DOHH2 (cell line): ENCODE measurements around the gene DENND6A.

Source experiments
- H3F3A ChIP-seq: fragments of 200-600 bp; sonication (generic), shearing (Covaris generic); 2 replicates; pipeline ENCODE4 v1.6.0; 2016; ENCODE audit warnings: antibody characterized with exemption, mild to moderate bottlenecking; ENCODE audit not compliant: control insufficient read depth, insufficient read depth
- H3K27ac ChIP-seq: fragments of 200-600 bp; sonication (generic); 2 replicates; pipeline ENCODE4 v1.5.1; 2014; ENCODE audit warnings: low read depth, mild to moderate bottlenecking, low read length, moderate library complexity
- H3K27me3 ChIP-seq: fragments of 200-600 bp; sonication (generic); 2 replicates; pipeline ENCODE4 v1.6.1; 2014; ENCODE audit warnings: mild to moderate bottlenecking, low read length, mixed read lengths; ENCODE audit not compliant: control insufficient read depth
- H3K36me3 ChIP-seq: fragments of 200-600 bp; sonication (generic); 2 replicates; pipeline ENCODE4 v1.6.1; 2014; ENCODE audit warnings: mild to moderate bottlenecking, low read length, moderate library complexity, mixed read lengths; ENCODE audit not compliant: control insufficient read depth
- H3K4me1 ChIP-seq: fragments of 200-600 bp; sonication (generic); 2 replicates; pipeline ENCODE4 v1.6.1; 2014; ENCODE audit warnings: mild to moderate bottlenecking, low read length, mixed read lengths; ENCODE audit not compliant: control insufficient read depth
- H3K4me2 ChIP-seq: fragments of 200-600 bp; sonication (generic); 2 replicates; pipeline ENCODE4 v1.6.0; 2014; ENCODE audit warnings: mild to moderate bottlenecking, low read length, moderate library complexity
- H3K4me3 ChIP-seq: fragments of 200-600 bp; sonication (generic); 2 replicates; pipeline ENCODE4 v1.5.1; 2014; ENCODE audit warnings: mild to moderate bottlenecking, low read length, mixed read lengths
- H3K79me2 ChIP-seq: fragments of 200-600 bp; sonication (generic); 2 replicates; pipeline ENCODE4 v1.6.1; 2014; ENCODE audit warnings: mild to moderate bottlenecking, low read length, mixed read lengths; ENCODE audit not compliant: control insufficient read depth
- H3K9me2 ChIP-seq: fragments of 200-600 bp; sonication (generic); replicated peaks from 2 replicates; pipeline ENCODE4 v1.6.1; 2014; ENCODE audit warnings: mild to moderate bottlenecking, low read length, mixed read lengths; ENCODE audit not compliant: control insufficient read depth
- H3K9me3 ChIP-seq: fragments of 200-600 bp; sonication (generic); 2 replicates; pipeline ENCODE4 v1.6.1; 2014; ENCODE audit warnings: antibody characterized with exemption, low read length, mixed read lengths; ENCODE audit not compliant: control insufficient read depth, insufficient read depth
- H4K20me1 ChIP-seq: fragments of 200-600 bp; sonication (generic); 2 replicates; pipeline ENCODE4 v1.6.0; 2014; ENCODE audit warnings: low read depth, mild to moderate bottlenecking, antibody characterized with exemption, low read length, moderate library complexity; ENCODE audit not compliant: control insufficient read depth, insufficient read depth
- EZH2phosphoT487 ChIP-seq: fragments of 200-600 bp; sonication (generic); IDR thresholded peaks from 2 replicates; pipeline ENCODE4 v1.6.1; 2017; ENCODE audit warnings: borderline replicate concordance, mild to moderate bottlenecking, antibody characterized with exemption, low read length, moderate library complexity, mixed read lengths
- TF ChIP-seq, protein P1 (sequence below): fragments of 200-600 bp; sonication (generic); IDR thresholded peaks from one replicate; pipeline ENCODE4 v1.5.1; 2014; ENCODE audit warnings: antibody characterized with exemption, mild to moderate bottlenecking, low read depth, low read length; ENCODE audit not compliant: poor library complexity, severe bottlenecking

DENND6A gene, protein sequence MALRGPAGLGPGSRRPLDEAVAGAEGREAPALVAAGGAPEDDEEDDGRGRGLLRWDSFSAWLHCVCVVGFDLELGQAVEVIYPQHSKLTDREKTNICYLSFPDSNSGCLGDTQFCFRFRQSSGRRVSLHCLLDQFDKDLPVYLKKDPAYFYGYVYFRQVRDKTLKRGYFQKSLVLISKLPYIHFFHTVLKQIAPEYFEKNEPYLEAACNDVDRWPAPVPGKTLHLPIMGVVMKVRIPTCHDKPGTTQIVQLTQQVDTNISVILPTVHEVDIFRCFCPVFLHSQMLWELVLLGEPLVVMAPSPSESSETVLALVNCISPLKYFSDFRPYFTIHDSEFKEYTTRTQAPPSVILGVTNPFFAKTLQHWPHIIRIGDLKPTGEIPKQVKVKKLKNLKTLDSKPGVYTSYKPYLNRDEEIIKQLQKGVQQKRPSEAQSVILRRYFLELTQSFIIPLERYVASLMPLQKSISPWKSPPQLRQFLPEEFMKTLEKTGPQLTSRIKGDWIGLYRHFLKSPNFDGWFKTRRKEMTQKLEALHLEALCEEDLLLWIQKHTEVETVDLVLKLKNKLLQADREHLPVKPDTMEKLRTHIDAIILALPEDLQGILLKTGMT

DNA sequence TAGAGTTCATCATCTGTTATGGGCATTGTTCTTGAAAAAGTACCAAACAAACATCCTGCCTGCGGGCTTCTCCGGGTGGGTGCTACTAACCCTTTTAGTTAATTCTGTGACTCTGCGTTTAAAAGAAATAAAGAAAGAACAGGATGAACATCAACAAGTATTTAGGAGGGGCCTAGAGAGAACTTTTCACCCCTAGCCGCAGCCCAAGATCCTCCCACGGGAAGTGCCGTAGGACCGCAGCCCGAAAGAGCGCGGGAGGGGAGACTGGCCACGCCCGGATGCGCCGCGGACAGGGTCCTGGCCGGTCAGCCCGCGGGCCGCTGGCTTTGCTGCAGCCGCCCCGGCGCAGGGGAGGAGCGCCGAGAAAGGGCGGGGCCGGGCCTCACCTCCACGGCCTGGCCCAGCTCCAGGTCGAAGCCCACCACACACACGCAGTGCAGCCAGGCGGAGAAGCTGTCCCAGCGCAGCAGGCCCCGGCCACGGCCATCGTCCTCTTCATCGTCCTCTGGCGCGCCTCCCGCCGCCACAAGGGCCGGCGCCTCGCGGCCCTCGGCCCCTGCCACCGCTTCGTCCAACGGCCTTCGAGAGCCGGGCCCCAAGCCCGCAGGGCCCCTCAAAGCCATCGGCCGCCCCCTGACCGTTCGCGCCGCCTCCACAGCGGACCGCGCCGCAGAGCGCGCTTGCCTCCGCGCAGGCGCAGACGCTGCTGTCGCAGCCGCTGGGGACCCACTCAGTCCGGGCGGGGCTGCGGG lies at the start of gene DENND6A:
Gene DENND6A (minus strand): TSS at position 682 of the 752 bp plus-strand sequence. CDS start 59 bp downstream, at position 623.
- Histone ChIP-seq H3K27me3 (no peaks in the 10 kb centered on the region), H3K4me1 (peaks cover 25% of the 10 kb centered on the region), H3K4me3 (peak within 1 kb of the TSS; percentile 77), H3K9me2 (no peaks in the 10 kb centered on the region), H3K9me3 (no peaks in the 10 kb centered on the region), H4K20me1 (peaks cover 13% of the 10 kb centered on the region), H3K36me3 (peaks cover 27% of the 10 kb centered on the region), H3K79me2 (peaks cover 53% of the 10 kb centered on the region), H3K4me2 (peak within 1 kb of the TSS; percentile 81), H3K27ac (peak within 1 kb of the TSS; percentile 65), H3F3A (peaks cover 2% of the 10 kb centered on the region; the same call in 1 of the 2 replicates)
- no peak for TF ChIP-seq EZH2phosphoT487
- TF ChIP-seq, protein P1, sequence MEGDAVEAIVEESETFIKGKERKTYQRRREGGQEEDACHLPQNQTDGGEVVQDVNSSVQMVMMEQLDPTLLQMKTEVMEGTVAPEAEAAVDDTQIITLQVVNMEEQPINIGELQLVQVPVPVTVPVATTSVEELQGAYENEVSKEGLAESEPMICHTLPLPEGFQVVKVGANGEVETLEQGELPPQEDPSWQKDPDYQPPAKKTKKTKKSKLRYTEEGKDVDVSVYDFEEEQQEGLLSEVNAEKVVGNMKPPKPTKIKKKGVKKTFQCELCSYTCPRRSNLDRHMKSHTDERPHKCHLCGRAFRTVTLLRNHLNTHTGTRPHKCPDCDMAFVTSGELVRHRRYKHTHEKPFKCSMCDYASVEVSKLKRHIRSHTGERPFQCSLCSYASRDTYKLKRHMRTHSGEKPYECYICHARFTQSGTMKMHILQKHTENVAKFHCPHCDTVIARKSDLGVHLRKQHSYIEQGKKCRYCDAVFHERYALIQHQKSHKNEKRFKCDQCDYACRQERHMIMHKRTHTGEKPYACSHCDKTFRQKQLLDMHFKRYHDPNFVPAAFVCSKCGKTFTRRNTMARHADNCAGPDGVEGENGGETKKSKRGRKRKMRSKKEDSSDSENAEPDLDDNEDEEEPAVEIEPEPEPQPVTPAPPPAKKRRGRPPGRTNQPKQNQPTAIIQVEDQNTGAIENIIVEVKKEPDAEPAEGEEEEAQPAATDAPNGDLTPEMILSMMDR = no peak

GRCh38 chr3:57740027-57740426 lies 47.1 kb upstream of the DENND6A start:
- H3K4me2 ChIP-seq = no peak overlapping the region
- no peaks in the 10 kb centered on the region for H3K9me3 ChIP-seq
- H3K36me3 ChIP-seq = no peaks in the 10 kb centered on the region
- no peaks in the 10 kb centered on the region for H3F3A ChIP-seq
- no peaks in the 10 kb centered on the region for H3K4me1 ChIP-seq
- no peaks in the 10 kb centered on the region for H3K27me3 ChIP-seq
- H3K9me2 ChIP-seq = no peaks in the 10 kb centered on the region
- no peaks in the 10 kb centered on the region for H4K20me1 ChIP-seq
- no peak for TF ChIP-seq EZH2phosphoT487
- TF ChIP-seq, protein P1 = no peak
- H3K79me2 ChIP-seq = no peaks in the 10 kb centered on the region
- no peak overlapping the region for H3K4me3 ChIP-seq
- H3K27ac ChIP-seq = no peak overlapping the region

DNA sequence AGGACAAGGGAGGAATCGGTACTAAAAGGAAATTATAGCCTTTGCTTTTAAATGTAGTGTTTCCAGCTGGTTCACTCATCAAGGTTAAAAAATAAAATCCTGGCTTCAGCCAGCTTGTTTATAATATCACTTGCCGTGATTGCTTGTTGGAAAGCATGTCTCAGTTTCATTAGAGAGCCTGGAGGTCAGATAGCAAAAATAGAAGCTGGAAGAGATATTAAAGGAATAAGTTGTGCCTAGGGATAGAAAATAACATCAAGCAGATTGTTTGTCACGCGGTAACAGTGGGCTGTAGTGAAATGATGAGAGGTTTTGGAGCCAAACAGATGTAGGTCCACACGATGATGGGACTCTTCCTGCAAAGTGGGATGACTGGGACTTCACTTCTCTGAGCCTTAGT lies 45.5 kb upstream of the DENND6A start:
- H3K4me2 ChIP-seq = no peak overlapping the region
- no peaks in the 10 kb centered on the region for H3K9me3 ChIP-seq
- H3K79me2 ChIP-seq = no peaks in the 10 kb centered on the region
- H3K9me2 ChIP-seq = no peaks in the 10 kb centered on the region
- no peaks in the 10 kb centered on the region for H3K4me1 ChIP-seq
- H3K27ac ChIP-seq = no peak overlapping the region
- H3F3A ChIP-seq = no peaks in the 10 kb centered on the region
- TF ChIP-seq EZH2phosphoT487 = no peak
- TF ChIP-seq, protein P1 = no peak
- no peaks in the 10 kb centered on the region for H3K27me3 ChIP-seq
- no peak overlapping the region for H3K4me3 ChIP-seq
- H3K36me3 ChIP-seq = no peaks in the 10 kb centered on the region
- no peaks in the 10 kb centered on the region for H4K20me1 ChIP-seq
